Parathyroid adenoma (tissue), 2 donors: Measurements from ENCODE around the gene PALM.
"Not testable (repeated sequence)": the region's sequence is repeated elsewhere in the genome, so short reads cannot be mapped to it uniquely, and the experiment has no call there.

ENCODE experiments used
- H2AFZ ChIP-seq: fragments of 300-600 bp; sonication (generic); one replicate; pipeline ENCODE4 v1.7.0; 2017; ENCODE audit warnings: antibody characterized with exemption, mild to moderate bottlenecking
- H3K27ac ChIP-seq: fragments of 300-600 bp; sonication (generic); one replicate; pipeline ENCODE4 v1.7.0; 2017
- H3K27me3 ChIP-seq: fragments of 300-600 bp; sonication (generic); one replicate; pipeline ENCODE4 v1.7.0; 2017; ENCODE audit warnings: low read length; ENCODE audit not compliant: control insufficient read depth, insufficient read depth
- H3K36me3 ChIP-seq: fragments of 300-600 bp; sonication (generic); one replicate; pipeline ENCODE4 v1.7.0; 2017; ENCODE audit warnings: low read length; ENCODE audit not compliant: control insufficient read depth, insufficient read depth
- H3K4me1 ChIP-seq: fragments of 300-600 bp; sonication (generic); one replicate; pipeline ENCODE4 v1.7.0; 2017; ENCODE audit warnings: control low read depth
- H3K4me2 ChIP-seq: fragments of 300-600 bp; sonication (generic); one replicate; pipeline ENCODE4 v1.7.0; 2017; ENCODE audit warnings: low read length
- H3K4me3 ChIP-seq: fragments of 300-600 bp; sonication (generic); one replicate; pipeline ENCODE4 v1.7.0; 2017; ENCODE audit warnings: low read depth, low read length
- H3K79me2 ChIP-seq: fragments of 300-600 bp; sonication (generic); one replicate; pipeline ENCODE4 v1.7.0; 2017; ENCODE audit warnings: control low read depth
- H3K9ac ChIP-seq: fragments of 300-600 bp; sonication (generic); one replicate; pipeline ENCODE4 v1.7.0; 2017; ENCODE audit warnings: mild to moderate bottlenecking
- H3K9me3 ChIP-seq: fragments of 300-600 bp; sonication (generic); one replicate; pipeline ENCODE4 v1.7.0; 2017; ENCODE audit warnings: low read length; ENCODE audit not compliant: control insufficient read depth
- TF ChIP-seq, protein P1 (sequence below): fragments of 300-600 bp; sonication (generic); IDR thresholded peaks from one replicate; pipeline ENCODE4 v1.7.0; 2017; ENCODE audit warnings: antibody characterized with exemption, mild to moderate bottlenecking
- donor health status: primary hyperparathyroidism.

The PALM gene

DNA sequence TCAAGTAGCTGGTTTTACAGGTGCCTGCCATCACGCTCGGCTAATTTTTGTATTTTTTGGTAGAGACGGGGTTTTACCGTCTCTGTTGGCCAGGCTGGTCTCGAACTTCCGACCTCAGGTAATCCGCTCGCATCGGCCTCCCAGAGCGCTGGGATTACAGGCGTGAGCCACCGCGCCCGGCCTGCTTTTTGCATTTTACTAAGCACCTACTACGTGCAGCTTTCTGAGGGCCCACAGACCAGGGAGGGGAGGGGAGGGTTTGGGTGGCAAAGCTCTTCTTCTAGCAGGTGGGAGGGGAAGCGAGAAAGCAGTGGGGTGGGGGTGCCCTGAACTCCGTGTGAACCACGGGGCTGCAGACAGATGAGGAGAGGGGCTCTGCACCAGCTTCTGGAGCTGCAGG, 15.0 kb downstream of the PALM start:
- H3K36me3 ChIP-seq, result no peaks in the 10 kb centered on the region
- TF ChIP-seq, protein P1, sequence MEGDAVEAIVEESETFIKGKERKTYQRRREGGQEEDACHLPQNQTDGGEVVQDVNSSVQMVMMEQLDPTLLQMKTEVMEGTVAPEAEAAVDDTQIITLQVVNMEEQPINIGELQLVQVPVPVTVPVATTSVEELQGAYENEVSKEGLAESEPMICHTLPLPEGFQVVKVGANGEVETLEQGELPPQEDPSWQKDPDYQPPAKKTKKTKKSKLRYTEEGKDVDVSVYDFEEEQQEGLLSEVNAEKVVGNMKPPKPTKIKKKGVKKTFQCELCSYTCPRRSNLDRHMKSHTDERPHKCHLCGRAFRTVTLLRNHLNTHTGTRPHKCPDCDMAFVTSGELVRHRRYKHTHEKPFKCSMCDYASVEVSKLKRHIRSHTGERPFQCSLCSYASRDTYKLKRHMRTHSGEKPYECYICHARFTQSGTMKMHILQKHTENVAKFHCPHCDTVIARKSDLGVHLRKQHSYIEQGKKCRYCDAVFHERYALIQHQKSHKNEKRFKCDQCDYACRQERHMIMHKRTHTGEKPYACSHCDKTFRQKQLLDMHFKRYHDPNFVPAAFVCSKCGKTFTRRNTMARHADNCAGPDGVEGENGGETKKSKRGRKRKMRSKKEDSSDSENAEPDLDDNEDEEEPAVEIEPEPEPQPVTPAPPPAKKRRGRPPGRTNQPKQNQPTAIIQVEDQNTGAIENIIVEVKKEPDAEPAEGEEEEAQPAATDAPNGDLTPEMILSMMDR, result no peak
- H3K9me3 ChIP-seq, result no peaks in the 10 kb centered on the region
- H3K4me1 ChIP-seq, result no peaks in the 10 kb centered on the region
- no peak overlapping the region for H3K4me3 ChIP-seq
- no peak overlapping the region for H3K27ac ChIP-seq
- H3K4me2 ChIP-seq, result no peak overlapping the region
- no peaks in the 10 kb centered on the region for H3K79me2 ChIP-seq
- H3K9ac ChIP-seq, result no peak overlapping the region
- no peak overlapping the region for H2AFZ ChIP-seq
- no peaks in the 10 kb centered on the region for H3K27me3 ChIP-seq

DNA sequence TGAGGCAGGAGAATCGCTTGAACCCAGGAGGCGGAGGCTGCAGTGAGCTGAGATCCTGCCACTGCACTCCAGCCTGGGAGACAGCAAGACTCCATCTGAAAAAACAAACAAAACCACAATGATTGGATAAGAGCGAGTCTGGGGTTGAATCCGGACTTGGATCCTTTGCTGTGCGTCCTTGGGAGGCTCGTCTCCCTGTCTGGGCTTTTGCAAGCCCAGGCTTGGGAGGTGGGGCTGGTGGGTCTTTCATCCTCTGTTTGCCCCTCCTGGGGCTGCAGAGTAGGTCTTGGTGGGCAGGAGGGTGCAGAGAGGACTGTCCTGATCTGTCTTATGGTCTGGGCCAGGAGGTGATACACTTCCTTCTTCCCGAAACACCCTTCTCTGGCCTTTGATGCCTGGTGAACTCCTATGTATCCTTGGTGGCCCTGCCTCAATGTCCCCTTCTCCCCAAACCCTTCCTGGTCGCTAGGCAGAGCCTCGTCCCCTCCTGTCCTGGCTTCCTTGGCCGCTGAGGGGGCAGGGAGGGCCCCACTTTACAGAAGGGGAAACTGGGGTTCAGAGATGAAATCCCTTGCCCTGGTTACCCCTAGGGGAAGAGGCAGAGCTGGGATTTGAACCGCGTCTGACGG, 16.8 kb downstream of the PALM start:
- Histone ChIP-seq H3K27ac (no peak overlapping the region), H3K4me2 (no peak overlapping the region), H3K36me3 (no peaks in the 10 kb centered on the region), H3K9ac (no peak overlapping the region), H3K4me3 (no peak overlapping the region), H3K79me2 (no peaks in the 10 kb centered on the region), H3K27me3 (no peaks in the 10 kb centered on the region), H2AFZ (no peak overlapping the region), H3K9me3 (no peaks in the 10 kb centered on the region), H3K4me1 (no peaks in the 10 kb centered on the region)
- TF ChIP-seq, protein P1, result no peak

DNA sequence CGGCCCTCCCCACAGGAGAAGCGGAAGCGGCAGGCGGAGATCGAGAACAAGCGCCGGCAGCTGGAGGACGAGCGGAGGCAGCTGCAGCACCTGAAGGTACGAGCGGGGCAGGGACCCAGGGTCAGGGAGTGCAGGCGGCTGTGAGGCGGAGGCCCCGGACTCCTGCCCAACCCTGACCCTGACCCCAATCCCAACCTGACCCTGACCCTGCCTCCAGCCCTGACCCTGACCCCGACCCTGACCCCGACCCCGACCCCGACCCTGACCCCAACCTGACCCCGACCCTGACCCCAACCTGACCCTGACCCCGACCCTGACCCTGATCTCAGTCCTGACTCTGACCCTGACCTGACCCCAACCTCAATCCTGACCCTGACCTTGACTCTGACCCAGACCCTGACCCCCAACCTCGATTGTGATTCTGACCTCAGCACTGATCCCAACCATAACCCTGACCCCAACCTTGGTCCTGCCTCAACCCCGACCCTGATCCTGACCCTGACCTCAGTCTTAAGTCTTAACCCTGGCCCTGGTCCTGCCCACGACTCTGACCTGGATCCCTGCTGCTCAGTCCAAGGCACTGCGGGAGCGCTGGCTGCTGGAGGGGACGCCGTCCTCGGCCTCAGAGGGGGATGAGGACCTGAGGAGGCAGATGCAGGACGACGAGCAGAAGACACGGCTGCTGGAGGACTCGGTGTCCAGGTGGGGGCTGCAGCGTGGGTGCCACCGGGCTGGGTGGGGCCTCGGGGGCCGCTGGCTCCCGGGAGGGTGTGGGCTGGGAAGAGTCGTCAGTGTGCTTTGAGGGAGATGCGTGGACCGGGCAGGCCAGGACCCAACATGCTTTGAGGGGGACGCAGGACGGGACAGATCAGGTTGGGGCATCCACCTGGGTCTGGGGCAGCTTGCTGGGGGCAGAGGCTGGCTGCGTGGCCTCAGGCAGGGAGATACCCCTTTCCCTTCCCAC, 18.5 kb downstream of the PALM start:
- no peaks in the 10 kb centered on the region for H3K9me3 ChIP-seq
- H3K9ac ChIP-seq, result no peak overlapping the region
- H3K27ac ChIP-seq, result no peak overlapping the region
- TF ChIP-seq, protein P1, result no peak
- no peak overlapping the region for H3K4me2 ChIP-seq
- H3K36me3 ChIP-seq, result no peaks in the 10 kb centered on the region
- no peak overlapping the region for H2AFZ ChIP-seq
- H3K27me3 ChIP-seq, result no peaks in the 10 kb centered on the region
- no peaks in the 10 kb centered on the region for H3K79me2 ChIP-seq
- H3K4me1 ChIP-seq, result no peaks in the 10 kb centered on the region
- H3K4me3 ChIP-seq, result no peak overlapping the region

DNA sequence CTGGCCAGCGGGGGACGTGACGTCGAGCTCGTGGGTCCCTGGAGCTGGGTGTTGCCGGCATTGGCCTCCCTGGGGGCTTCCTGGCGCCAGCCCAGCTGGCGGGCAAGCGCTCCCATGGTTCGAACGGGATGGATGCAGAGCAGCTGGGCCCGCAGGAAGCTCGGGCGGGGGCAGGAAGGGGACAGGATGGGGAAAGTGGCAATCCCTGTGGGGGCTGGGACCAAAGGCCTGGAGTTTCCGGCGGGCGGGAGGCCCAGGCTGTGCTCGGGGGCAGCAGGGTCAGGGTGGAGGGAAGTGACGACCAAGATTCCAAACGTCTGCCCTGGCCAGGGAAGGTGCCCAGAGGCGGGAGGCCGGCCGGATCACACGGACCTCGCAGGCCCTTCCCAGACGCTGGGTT, 19.3 kb downstream of the PALM start:
- Histone ChIP-seq H3K27ac (no peak overlapping the region), H3K4me2 (no peak overlapping the region), H3K4me3 (no peak overlapping the region), H3K79me2 (no peaks in the 10 kb centered on the region), H3K9me3 (no peaks in the 10 kb centered on the region), H3K36me3 (no peaks in the 10 kb centered on the region), H2AFZ (no peak overlapping the region), H3K27me3 (no peaks in the 10 kb centered on the region), H3K9ac (no peak overlapping the region), H3K4me1 (no peaks in the 10 kb centered on the region)
- TF ChIP-seq, protein P1, result no peak

DNA sequence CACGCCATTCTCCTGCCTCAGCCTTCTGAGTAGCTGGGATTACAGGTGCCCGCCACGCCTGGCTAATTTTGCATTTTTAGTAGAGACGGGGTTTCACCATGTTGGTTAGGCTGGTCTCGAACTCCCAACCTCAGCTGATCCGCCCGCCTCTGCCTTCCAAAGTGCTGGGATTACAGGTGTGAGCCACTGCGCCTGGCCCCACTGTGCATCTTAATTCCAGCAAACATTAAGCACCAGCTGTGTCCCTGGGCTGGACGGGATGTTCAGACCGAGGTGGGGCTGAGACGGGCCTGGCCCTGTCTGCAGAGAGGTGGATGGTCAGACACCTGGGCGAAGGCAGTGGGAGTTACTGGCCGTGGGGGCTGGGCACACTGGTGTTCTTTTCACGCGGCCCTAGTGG, 20.8 kb downstream of the PALM start:
- H3K79me2 ChIP-seq, H3K36me3 ChIP-seq, H3K4me3 ChIP-seq, H3K27ac ChIP-seq, H3K9ac ChIP-seq, H3K27me3 ChIP-seq, H3K4me1 ChIP-seq, H2AFZ ChIP-seq, H3K4me2 ChIP-seq, H3K9me3 ChIP-seq: not testable (repeated sequence)
